Measurements from ENCODE around the gene GFOD1.

- TF ChIP-seq POLR2AphosphoS5 (IDR thresholded peaks at IDR 0.05), result no peak
- no peak for TF ChIP-seq CTCF (IDR thresholded peaks at IDR 0.05)
These were observed 74.5 kb downstream of the GFOD1 start for GRCh38 chr6:13412639-13413465.

All from sigmoid colon (tissue), 4 donors.